Keratinocyte (primary cell): ENCODE results near the gene KAT8.

Source experiments
- EZH2 ChIP-seq: IDR thresholded peaks from one replicate; pipeline ENCODE4 v1.6.1; 2012; ENCODE audit warnings: inconsistent platforms, mild to moderate bottlenecking, low read length, moderate library complexity
- TF ChIP-seq, protein P1 (sequence below), 3 experiments: IDR thresholded peaks in 1 of 3; conservative IDR thresholded peaks in 1 of 3; optimal IDR thresholded peaks in 1 of 3; 2 replicates in 2 of 3; 3 replicates in 1 of 3; pipeline versions ENCODE3 to v1.5.1; 2011; ENCODE audit warnings: low read length in 3 of 3, mild to moderate bottlenecking in 3 of 3, moderate library complexity in 2 of 3, control low read depth in 1 of 3, inconsistent platforms in 1 of 3; ENCODE audit not compliant: insufficient read depth in 2 of 3; ENCODE audit errors: extremely low read depth in 1 of 3

- TF ChIP-seq, protein P1, sequence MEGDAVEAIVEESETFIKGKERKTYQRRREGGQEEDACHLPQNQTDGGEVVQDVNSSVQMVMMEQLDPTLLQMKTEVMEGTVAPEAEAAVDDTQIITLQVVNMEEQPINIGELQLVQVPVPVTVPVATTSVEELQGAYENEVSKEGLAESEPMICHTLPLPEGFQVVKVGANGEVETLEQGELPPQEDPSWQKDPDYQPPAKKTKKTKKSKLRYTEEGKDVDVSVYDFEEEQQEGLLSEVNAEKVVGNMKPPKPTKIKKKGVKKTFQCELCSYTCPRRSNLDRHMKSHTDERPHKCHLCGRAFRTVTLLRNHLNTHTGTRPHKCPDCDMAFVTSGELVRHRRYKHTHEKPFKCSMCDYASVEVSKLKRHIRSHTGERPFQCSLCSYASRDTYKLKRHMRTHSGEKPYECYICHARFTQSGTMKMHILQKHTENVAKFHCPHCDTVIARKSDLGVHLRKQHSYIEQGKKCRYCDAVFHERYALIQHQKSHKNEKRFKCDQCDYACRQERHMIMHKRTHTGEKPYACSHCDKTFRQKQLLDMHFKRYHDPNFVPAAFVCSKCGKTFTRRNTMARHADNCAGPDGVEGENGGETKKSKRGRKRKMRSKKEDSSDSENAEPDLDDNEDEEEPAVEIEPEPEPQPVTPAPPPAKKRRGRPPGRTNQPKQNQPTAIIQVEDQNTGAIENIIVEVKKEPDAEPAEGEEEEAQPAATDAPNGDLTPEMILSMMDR (optimal IDR thresholded peaks at IDR 0.05 in 1 of 3, IDR thresholded peaks at IDR 0.05 in 1 of 3, conservative IDR thresholded peaks at IDR 0.05 in 1 of 3; ENCODE audit: extremely low read depth in 1 of 3, insufficient read depth in 2 of 3, low read length in 3 of 3) = no peak
- TF ChIP-seq EZH2 = no peak
Observed at GRCh38 chr16:31092330-31092729, 25.1 kb upstream of the KAT8 start.
